GM21619 (cell line): ENCODE data around the gene RPL18A.

Source experiments
- ATAC-seq: cut with Tn5 transposase; IDR thresholded peaks from one replicate; pipeline ENCODE4 v1.9.1; 2021; ENCODE audit not compliant: unreplicated experiment

RPL18A gene

DNA sequence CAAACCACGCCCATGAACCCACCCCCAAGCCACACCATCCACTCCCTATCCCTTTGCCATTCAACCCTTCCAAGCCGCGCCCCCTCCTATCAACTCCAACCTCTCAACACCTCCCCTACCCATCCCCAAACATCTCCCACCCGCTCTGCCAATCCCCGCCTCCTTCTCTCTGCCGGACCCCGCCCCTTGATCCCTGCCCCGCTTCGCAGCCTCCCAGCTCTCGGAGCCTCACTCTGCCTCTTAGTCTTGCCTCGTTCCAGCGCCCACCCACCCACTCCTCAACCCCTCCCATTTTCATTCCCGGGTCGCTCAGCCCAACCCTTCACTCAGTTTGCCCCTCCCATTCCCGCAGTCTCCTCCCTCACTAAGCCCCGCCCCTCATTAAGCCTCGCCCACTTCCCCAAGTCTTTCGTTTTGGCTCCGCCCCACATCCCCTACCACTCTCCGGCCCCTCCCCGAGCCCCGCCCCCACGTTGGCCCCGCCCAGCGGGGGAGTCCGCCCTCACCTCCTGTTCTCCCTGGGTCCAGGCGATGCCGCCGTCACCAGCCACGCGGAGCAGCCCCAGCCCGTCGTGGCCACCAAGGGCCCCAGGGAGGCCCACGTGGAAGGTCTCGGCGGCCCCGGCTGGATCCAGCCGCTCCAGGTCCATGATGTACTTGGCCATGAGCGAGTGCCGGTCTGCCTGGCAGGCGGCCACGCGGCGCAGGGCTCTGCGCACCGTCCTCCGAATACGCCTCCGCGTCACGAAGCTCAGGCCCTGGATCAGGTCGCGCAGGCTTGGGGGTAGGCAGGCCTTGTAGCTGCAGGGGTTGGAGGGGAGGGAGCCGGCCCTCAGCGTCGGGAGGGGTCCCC is 17.7 kb upstream of the RPL18A start:
- no peak for ATAC-seq

DNA sequence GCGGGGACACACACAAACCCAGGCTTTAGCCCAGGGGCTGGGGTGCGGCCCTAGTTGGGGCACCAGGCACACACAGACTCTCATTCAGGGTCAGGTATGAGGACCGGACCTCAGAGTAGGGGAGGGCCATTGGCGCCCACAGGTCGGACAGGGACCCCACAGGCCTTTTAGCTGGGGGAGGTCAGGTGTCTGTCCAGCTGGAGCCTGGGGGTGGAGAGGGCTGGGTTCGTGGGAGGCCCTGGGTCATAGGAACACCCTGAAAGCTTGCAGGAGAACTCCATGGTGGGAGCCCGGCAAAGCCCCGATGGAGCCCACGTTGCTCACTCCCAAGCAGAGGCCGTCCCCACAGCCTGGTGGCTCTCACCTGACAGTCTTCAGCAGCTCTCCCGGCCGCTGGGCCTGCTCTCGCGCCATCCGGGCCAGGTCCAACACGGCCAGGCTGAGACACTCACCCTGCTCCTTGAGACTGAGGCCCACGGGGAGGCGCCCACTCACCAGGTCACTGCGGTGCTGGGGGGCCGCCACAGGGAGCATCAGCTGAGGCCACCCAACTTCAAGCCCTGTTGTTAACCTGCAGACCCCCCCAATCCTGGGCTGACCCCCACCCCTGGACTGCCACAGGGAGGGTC is 16.9 kb upstream of the RPL18A start:
- ATAC-seq: no peak

DNA sequence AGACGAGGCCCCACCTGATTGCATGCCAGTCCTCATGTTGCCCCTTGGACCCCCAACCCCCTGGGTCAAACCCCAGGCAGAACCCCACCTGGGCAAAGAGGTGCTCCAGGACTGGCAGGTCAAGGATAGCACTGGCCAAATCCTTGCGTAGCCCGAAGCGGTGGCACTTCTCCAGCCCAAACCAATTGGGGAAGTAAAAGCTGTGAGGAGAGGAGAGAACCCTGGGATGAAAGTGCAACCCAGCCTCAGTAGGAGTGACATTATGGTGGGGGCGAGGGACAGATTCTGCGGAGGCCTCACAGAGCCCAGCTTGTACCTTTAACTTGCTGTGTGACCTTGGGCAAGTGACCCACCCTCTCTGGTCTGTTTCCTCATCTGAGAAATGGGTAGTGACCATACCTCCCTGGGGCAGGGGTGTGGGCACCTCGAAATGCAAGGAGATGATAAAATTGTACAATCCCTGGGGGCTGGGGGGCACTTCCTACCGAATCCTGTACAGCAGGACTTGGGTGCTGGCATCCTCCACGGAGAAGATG is 16.4 kb upstream of the RPL18A start:
- ATAC-seq: no peak

DNA sequence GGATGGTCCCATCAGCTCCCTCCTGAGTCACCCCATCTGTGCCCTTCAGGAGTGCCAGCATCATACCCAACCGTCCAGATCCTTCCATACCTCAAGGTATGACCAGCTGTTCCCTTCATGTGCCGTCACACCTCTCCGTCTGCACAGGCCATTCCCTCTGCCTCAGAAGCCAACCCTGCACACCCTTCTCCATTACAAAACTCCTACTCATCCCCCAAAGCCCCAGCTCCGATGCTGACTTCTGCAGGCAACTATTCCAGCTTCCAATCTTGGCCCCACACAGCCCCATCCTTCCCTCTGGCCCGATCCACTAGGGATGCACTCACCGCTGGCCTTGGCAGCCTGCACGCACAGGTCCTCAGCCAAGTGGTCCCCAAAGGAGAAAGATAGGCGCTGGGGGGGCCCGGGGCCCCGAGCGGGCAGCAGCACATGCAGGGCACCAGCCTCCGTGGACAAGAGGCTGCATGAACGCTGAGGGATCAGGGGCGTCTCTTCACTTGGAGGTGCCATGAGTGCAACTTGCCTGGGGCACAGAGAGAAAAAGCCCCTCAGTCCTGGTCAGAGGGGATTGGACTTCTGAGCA is 15.7 kb upstream of the RPL18A start:
- ATAC-seq: no peak

DNA sequence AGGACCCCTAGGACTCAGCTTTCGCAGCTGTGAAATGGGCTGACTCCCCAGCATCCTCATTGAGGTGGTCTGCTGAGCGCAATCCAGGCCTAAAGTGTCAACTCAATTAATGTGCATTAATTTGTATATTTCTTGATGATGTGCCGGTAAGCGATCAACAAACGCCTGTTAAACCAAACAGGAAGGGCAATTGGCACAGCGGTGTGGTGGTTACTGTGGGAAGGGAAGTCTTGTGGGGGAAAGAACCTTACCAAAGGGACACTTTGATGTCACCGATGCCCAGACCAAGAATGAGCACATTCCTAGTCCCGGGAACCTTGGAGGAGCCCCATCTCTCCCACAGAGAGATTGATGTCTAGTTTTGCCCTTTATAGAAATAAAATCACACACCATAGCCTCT is 13.6 kb upstream of the RPL18A start:
- ATAC-seq: no peak

DNA sequence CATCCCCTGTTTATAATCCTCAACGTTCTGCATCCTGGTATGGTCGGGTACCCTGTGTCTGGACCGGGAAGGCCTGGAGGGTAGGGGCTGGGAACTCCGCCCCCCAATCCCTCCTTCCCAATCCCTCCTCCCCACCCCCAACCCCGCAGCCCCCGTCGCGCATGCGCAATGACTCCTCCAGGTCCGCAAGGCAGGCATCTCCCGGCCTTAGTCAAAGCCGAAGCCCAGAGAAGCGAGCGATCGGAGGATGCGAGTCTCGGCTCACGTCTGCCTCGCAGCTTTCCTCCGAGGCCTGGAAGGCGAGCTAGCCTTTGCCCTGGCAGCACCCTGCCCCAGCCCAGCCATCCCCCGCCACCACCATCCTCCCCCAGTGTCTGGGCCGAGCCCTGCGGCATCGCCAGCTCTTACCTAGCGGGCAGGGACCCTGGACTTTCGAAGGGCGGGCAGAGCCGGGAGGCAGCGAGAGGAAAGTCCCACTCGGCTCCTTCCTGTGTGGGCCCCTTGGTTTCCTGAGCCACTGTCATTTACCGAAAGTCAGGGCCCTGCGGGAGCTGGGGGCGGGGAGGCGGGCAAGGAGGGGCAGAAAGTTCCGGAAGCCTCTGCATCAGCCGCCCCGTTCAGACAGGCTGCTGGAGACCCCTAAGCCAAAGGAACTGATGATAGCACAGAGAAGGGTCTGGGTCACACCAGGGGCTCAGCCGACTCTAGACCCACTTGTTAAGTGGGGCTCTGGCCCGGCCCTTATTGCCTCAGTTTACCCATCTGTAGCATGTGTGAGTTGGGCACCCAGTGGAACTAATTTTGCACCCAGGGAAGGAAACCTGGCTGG is 12.0 kb upstream of the RPL18A start, which contains the start of gene JAK3:
TSS of gene JAK3 (minus strand) at position 445 of the 829 bp plus-strand sequence. CDS start 3,565 bp downstream, outside the sequence.
- peak; percentile 56 for ATAC-seq

DNA sequence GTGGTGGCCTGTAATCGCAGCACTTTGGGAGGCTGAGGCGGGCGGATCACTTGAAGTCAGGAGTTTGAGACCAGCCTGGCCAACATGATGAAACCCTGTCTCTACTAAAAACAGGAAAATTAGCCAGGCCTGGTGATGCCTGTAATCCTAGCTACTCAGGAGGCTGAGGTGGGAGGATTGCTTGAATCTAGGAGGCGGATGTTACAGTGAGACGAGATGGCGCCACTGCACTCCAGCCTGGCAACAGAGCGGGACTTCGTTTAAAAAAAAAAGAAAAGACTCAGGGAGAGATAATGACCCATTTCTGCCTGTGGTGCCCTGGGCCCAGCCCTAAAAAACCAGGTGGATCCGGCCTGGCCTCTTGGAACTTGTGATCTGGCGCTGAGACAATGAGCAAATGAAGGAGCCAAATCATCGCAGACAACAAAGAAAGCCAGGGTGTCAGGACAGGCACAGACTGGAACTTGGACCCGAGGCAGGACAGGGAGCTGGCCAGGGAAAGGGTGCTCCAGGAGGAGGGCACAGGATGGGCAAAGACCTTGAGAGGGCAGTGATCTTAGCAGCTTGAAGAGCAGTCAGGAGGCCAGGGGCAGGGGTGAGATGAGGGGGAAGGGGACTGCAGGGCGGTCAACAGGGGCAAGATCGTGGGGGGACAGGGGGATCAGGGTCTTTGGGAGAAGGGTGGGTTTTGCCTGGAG is 11.0 kb upstream of the RPL18A start:
- ATAC-seq: no peak

DNA sequence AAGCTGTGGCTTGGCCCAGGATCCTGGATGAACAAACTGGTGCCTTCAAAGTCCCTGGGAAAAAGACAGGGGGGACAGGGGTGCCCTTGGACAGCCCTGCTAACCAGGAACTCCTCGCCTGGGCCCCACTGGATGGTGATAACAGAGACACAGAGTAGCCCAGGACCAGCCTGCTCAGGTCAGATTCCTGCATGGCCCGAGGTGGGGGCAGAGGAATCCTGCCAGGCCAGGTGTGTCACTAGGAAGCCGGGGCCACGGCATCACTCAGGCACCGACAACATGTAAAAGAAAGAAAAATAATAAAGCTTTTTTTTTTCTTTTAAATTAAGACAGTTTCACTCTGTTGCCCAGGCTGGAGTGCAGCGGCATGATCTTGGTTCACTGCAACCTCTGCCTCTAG is 5.6 kb upstream of the RPL18A start:
- ATAC-seq: no peak

DNA sequence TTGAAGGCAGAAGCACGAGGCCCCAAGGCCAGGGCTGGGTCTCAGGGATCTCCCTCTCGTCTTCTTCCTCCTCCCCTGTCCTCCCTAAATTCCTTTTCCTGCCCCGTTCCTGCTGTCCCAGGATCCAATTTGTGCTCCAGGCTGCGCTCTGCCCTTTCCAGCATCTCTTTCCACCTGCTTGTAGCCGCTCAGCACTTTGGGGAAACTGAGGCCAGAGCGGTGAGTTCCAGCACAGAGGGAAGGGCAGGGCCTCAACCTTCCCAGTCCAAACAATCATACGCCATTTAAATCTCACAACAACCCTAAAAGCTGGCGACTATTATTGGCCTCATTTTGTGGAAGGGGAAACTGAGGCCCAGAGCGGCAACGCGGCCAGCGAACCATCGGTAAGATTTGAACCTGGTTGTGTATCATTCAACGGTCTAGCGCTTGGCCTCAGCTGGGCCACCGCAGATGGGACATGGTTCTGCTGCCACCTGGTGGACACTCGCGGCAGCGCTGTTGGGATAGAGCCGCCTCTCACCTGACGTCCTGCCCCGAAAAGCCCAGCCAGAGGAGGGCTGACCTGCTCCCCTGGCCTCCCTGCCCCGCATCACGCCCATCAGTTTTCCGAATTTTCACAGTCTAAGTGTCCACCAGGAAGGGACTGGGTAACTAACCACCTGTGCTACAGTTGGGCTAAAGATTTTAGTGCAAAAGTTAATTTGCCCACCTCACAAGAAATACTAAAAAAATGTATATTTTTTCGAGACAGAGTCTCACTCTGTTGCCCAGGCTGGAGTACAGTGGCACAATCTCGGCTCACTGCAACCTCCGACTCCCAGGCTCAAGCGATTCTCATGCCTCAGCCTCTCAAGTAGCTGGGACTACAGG is 4.2 kb upstream of the RPL18A start:
- no peak for ATAC-seq

DNA sequence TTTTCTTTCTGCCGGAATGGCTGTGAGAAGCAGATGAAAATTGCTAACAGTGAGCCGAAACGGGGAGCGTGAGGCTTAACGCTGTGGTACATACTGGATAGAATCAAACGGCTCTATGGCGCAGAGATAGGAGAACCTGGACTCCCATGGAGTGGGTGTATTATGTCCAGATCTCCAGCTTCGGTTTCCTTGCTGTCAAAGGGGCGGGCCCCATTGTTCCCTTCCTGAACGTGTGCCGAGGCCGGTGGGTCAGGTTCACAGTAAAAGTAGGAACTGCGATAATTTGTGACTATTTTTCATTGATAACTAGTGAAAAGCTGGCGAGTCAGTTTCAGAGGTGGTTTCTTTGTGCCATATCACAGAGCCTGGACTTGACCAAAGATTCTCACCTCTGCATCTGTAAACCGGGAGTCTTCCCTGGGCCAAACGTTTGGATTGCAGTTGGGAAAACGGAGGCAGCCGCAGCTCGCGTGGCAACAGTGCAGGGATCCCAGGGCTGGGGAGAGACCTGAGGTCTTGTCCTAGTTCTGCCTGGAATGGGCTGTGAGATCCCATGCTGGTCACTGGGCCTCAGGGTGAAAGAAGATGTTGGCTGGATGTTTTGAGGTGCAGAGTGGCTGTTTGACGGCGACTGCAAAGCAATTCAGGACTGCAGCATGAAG is 752 bp downstream of the RPL18A start:
- no peak for ATAC-seq

DNA sequence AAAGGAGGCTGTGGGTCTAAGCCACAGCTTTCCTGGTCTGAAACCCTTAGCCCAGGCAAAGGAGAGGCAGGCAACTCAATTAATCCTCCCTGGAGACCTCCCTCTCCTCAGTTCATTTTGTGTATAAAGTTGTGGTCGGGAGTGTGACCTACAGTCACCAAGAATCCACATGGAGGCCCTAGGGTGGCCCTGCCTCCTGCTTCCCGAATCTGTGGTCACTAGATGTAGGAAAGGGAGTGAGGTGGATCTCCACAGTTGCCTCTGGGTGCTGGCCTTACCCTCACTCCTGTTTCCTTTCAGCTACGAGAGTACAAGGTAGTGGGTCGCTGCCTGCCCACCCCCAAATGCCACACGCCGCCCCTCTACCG is 1.3 kb downstream of the RPL18A start:
- ATAC-seq: no peak

DNA sequence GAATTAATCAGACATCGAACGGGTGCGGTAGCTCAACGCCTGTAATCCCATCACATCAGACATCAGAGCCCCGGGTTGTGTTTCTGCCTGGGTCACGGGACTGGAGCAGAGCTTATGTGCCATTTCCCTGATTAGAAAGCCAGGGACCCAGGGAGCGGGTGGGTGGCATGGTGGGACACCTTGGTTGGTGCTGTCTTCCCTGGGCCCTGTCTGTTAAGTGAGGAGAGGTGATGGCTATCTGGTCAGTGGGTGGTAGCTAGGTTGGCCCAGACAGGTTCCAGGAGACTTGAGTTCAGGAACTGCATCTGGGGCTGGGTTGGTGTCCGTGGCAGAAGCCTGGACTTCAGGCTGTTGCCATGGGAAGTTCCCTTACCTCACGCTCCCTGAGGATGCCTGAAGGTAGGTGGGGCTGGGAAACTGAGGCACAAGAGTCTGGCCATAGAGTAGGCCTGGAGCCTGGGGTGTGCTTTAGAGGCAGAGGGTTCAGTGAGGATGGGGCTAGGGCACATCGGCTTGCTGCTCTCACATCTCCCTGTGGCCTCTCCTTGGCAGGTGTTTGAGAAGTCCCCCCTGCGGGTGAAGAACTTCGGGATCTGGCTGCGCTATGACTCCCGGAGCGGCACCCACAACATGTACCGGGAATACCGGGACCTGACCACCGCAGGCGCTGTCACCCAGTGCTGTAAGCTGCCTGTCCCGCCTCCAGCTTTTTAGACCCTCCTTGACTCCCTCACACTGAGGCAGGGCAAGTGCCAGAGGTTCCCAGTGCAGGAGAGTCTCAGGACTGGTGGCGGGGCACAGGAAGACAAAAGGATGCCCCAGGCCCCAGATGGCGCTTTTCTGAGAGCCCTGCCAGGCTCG is 2.1 kb downstream of the RPL18A start:
- no peak for ATAC-seq

DNA sequence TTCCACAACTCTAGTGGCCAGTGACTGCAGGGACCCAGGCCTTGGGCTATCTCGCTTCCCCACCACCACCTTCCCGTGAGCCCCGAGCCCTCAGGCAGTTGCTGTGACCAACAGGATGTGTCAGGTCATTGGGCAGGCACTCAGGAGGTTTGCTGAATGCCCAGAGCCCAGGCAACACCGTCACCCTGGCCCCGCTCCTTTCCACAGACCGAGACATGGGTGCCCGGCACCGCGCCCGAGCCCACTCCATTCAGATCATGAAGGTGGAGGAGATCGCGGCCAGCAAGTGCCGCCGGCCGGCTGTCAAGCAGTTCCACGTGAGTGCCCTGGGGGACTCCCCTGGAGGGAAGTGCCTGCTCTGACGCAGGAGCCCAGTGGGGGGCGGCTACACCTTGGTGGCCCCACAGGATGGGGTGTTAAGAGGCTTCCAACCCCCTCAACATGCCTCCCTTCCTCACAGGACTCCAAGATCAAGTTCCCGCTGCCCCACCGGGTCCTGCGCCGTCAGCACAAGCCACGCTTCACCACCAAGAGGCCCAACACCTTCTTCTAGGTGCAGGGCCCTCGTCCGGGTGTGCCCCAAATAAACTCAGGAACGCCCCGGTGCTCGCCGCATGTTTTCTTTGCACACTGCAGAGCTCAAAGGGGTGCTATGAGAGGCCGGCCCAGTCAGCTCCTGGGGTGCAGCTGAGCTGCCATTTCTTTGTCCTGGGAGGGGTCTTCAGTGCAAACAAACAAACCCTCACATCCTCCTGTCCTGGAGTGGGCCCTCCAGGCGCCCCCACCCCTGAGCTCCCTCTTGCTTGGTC is 3.2 kb downstream of the RPL18A start:
- ATAC-seq: no peak

DNA sequence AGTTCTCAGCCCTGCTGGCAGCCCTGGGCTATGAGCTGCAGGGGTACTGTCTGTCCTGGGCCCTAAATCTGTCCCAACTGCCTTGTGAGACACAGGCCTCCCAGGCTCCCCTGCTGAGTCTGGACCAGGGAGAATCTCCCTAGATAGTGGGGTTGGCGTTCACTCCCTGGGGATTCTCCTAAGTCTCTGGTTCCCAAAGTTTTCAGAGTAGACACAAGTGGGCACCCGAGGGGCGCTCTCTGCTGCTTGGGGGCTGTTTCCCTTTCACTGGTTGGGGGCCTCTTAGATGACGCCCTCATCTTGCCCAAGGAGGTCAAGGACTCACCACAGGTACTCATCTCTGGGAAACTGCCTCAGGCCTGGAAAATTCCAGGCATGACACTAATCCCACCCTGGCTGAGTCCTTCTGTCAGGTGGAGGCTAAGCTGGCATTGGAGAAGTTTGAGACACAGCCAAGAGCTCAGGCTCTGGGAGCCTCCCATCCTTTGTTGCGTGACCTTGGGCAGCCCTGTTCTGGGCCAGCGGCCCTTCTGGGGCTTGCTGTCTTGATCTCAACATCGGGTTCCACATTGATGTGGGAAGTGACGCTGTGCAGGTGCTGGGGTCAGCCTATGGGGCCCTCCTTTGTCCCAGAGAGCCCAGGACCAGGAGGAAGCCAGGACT is 3.9 kb downstream of the RPL18A start:
- ATAC-seq: no peak

DNA sequence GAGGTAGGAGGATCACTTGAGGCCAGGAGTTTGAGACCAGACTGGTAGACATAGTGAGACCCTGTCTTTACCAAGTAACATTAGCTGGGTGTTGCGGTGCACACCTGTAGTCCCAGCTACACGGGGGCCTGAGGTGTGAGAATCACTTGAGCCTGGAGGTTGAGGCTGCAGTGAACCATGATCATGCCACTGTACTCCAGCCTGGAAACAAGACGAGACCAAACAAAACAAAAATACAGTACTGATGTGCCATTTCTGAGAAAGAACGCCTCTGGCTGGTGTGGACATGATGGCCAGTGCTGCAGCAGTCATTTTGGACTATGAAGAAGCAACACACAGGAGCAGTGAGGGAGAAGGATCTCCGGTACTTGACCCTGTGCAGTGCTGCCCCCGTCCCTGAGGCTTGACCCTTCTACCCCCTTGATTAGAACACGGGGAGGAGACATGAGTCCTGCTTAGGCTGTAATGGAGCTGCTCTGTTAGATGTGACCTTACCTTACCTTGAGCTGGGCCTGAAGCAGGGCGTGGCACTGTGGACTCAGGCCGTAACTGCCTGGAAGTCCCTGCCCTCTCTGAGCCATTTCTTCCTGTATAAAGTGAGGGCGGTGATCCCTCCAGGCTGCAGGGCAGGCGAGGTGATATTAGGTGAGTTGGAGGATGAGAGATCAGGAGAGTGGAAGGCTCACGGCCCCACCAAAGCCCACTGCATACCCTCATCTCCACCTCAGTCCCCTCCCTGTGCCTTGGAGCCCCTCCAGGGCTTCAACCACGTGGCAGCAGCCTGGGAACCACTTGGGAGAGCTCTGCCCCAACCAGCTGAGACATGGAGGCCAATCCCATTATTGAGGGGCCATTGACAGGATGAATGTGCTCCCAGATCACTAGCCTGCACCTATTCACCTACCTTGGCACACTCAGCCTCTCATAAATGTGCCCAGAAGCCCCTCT is 5.9 kb downstream of the RPL18A start:
- ATAC-seq: no peak
